ENCODE results near the gene RIN3.
"Not testable (repeated sequence)": the region's sequence is repeated elsewhere in the genome, so short reads cannot be mapped to it uniquely, and the experiment has no call there.

RIN3 gene

GRCh38 chr14:92701826-92702225, 188.2 kb downstream of the RIN3 start:
- intact Hi-C loops (cut with DNase I) = no loop called here
- no peak for DNase-seq

- intact Hi-C loops (cut with DNase I) = no loop called here
- DNase-seq = peak in 8 of 42 donors; percentile 26 to 51 (median 36)
Observed at GRCh38 chr14:92702441-92702918, 188.9 kb downstream of the RIN3 start.

GRCh38 chr14:92703516-92703915, 189.9 kb downstream of the RIN3 start:
- intact Hi-C loops (cut with DNase I) = no loop called here
- no peak for DNase-seq

- peak in 32 of 42 donors; percentile 21 to 81 (median 47) for DNase-seq
- intact Hi-C loops (cut with DNase I) = no loop called here
Observed at GRCh38 chr14:92704036-92704804, 190.6 kb downstream of the RIN3 start.

GRCh38 chr14:92704821-92705220, 191.2 kb downstream of the RIN3 start:
- intact Hi-C loops (cut with DNase I) = no loop called here
- no peak for DNase-seq

GRCh38 chr14:92706386-92706785, 192.8 kb downstream of the RIN3 start:
- intact Hi-C loops (cut with DNase I) = no loop called here
- no peak for DNase-seq

- intact Hi-C loops (cut with DNase I) = no loop called here
- DNase-seq = peak in 1 of 42 donors; percentile 14
Observed at GRCh38 chr14:92709340-92710000, 195.9 kb downstream of the RIN3 start.

- DNase-seq = no peak
- intact Hi-C loops (cut with DNase I) = no loop called here
Observed at GRCh38 chr14:92710001-92710341, 196.4 kb downstream of the RIN3 start.

GRCh38 chr14:92711976-92712653, 198.5 kb downstream of the RIN3 start:
- DNase-seq = no peak
- intact Hi-C loops (cut with DNase I) = no loop called here

- intact Hi-C loops (cut with DNase I) = no loop called here
- no peak for DNase-seq
Observed at GRCh38 chr14:92712654-92713051, 199.1 kb downstream of the RIN3 start.

GRCh38 chr14:92714739-92715307, 201.2 kb downstream of the RIN3 start:
- DNase-seq = peak; percentile 54 to 90 (median 77)
- intact Hi-C loops (cut with DNase I) = not testable (repeated sequence)

- DNase-seq = no peak
- intact Hi-C loops (cut with DNase I) = no loop called here
Observed at GRCh38 chr14:92716131-92716530, 202.6 kb downstream of the RIN3 start.

GRCh38 chr14:92717571-92718042, 204.0 kb downstream of the RIN3 start:
- DNase-seq = no peak
- intact Hi-C loops (cut with DNase I) = no loop called here

- intact Hi-C loops (cut with DNase I) = no loop called here
- no peak for DNase-seq
Observed at GRCh38 chr14:92718664-92719063, 205.1 kb downstream of the RIN3 start.

- intact Hi-C loops (cut with DNase I) = no loop called here
- no peak for DNase-seq
Observed at GRCh38 chr14:92719421-92719820, 205.8 kb downstream of the RIN3 start.

- no peak for DNase-seq
- intact Hi-C loops (cut with DNase I) = no loop called here
Observed at GRCh38 chr14:92719890-92720323, 206.3 kb downstream of the RIN3 start.

GRCh38 chr14:92724516-92725340, 211.1 kb downstream of the RIN3 start:
- intact Hi-C loops (cut with DNase I) = no loop called here
- no peak for DNase-seq

- intact Hi-C loops (cut with DNase I) = no loop called here
Observed at GRCh38 chr14:92726135-92726932, 212.8 kb downstream of the RIN3 start.

More at GRCh38 chr14:92726135-92726932, 212.8 kb downstream of the RIN3 start:
- no peak for DNase-seq
